GM20431 (cell line): Measurements from ENCODE around the gene ABCA7.

ENCODE experiments used
- in situ Hi-C: fragments of 300-500 bp; cut with MseI, MboI; formaldehyde crosslinking; loops from one replicate; pipeline ENCODE4 v1.15.0; 2020; ENCODE audit warnings: low sequenced_read_pairs; ENCODE audit not compliant: unreplicated experiment

ABCA7 gene

DNA sequence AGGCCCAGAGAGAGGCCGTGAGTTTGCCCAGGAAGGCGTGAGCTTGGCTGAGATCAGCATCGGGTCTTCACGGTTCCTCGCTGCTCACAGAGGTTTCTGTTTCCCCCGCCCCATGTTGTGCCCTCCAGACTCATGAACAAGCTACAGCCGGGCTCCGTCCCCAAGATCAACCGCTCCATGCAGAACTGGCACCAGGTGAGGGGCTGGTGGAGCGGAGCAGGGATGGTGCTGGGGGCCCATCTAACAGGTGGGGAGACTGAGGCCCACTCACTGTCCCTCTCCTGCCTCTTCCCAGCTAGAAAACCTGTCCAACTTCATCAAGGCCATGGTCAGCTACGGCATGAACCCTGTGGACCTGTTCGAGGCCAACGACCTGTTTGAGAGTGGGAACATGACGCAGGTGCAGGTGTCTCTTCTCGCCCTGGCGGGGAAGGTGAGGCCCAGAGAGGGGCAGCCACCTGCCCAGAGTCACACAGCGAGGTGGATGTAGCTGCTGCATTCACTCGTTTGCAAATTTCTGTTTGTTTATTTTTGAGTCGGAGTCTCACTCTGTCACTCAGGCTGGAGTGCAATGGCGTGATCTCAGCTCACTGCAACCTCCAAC is 7.5 kb upstream of the ABCA7 start:
- in situ Hi-C loops, result no loop called here

DNA sequence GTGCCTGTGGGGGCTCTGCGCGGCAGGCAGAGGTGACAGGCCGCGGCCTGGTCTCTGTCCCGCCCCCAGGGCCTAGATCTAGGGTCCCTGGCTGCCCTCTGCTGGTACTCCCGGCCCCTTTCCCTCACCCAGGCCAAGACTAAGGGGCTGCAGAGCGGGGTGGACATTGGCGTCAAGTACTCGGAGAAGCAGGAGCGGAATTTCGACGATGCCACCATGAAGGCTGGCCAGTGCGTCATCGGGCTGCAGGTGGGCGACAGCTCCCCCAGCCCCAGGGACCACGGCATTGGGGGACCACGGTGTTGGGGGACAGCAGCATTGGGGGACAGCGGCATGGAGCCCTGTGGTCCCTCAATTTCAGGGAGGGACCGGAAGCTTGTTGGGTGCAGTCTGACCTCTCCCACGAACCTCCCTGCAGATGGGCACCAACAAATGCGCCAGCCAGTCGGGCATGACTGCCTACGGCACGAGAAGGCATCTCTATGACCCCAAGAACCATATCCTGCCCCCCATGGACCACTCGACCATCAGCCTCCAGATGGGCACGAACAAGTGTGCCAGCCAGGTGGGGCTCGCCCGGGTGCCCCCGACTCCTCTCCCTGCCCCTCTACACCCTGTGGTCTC is 3.8 kb upstream of the ABCA7 start:
- in situ Hi-C loops, result no loop called here

DNA sequence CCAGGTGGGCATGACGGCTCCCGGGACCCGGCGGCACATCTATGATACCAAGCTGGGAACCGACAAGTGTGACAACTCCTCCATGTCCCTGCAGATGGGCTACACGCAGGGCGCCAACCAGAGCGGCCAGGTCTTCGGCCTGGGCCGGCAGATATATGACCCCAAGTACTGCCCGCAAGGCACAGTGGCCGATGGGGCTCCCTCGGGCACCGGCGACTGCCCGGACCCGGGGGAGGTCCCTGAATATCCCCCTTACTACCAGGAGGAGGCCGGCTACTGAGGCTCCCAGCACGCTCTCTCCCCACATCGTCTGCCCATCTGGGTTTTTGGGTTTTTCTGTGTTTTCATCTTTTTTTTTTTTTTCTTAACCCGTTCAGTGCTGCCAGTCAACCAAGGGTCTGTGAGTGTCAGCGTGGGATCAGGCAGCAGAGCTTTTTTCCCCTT is 2.3 kb upstream of the ABCA7 start:
- in situ Hi-C loops, result no loop called here

DNA sequence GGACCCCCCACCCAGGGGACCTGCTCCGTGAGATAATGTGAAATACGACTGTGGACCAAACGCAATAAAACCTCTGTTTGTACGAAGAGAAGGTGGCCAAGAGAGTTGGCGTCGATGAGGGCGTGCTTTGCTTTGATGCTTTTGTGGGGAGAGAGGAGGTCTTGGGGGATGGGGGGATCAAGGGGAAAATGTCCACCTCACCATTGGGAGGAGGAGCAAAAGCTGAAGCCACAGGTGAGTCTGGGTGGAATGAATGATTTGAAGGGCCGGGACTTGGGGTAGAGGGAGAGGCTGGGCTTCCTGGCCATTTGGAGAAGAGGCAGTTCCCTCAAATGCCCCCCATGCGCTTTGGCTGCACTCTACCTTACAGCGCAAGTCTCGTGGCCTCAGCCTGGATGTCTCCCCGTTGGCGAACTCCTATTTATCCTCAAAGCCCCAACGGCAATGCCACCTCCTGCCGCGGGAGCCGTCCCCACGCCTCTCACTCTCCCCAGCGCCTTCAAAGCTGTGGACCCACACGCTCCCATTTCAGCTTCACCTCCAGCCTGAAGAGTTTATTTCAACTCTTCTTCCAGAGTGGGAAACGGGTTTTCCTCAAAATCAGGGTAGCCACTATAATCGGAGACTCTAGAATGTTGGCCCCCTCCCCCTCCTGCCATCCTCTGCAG is 795 bp upstream of the ABCA7 start:
- in situ Hi-C loops, result no loop called here

DNA sequence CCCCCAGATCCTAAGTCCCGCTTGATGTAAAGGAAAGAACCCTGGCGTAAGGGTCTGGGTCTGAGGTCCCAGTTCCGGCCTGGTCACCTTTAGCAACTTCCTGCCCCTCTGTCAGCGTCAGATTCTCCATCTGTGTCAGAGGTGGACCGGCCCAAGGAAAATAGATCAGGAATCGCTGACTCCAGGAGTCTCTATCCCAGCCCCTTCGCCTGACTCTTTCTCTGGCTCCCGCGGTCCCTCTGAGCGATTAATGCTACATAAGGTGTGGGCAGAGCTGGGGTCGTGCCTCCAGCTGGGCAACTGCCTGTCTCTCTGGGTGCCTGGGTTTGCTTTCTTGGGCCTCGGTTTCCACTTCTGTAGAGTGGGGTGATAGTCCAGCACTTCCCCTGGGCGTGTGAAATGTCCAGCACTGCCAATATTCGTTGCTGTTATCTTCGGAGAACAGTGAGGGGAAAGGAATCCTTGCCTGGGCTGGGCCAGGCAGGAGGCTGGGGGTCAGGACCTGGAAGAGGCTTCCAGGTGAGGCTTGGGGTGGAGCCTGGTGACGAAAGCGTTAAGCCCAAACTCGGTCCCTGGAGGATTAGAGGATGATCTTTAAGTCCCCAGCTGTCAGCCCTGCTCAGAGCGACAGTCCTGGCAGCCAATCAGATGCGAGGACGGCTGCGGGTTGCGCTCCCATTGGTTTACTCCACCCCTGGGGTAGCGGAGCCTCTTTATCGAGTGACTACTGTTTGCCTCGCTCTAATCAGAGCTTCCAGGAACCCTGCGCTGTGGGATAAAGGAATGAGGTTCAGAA is 767 bp downstream of the ABCA7 start:
- in situ Hi-C loops, result no loop called here

DNA sequence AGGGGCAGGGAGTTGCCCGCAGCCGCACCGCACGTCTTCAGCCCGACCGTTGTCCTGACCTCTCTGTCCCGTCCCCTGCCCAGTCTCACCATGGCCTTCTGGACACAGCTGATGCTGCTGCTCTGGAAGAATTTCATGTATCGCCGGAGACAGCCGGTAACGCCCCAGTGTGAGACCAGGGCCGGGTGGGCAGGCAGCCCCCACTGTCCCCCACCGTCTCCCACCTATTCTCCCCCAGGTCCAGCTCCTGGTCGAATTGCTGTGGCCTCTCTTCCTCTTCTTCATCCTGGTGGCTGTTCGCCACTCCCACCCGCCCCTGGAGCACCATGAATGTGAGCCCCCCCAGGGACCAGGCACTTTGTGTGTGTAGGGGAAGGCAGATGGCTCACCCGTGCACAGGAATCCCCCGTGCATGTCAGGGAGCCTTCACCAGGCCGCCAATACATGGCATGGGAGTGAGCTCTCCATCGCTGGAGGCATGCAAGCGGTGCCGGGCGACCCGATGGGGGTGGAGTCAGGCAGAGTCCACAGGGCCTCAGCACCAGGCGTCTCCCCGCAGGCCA is 1.4 kb downstream of the ABCA7 start:
- in situ Hi-C loops, result no loop called here

DNA sequence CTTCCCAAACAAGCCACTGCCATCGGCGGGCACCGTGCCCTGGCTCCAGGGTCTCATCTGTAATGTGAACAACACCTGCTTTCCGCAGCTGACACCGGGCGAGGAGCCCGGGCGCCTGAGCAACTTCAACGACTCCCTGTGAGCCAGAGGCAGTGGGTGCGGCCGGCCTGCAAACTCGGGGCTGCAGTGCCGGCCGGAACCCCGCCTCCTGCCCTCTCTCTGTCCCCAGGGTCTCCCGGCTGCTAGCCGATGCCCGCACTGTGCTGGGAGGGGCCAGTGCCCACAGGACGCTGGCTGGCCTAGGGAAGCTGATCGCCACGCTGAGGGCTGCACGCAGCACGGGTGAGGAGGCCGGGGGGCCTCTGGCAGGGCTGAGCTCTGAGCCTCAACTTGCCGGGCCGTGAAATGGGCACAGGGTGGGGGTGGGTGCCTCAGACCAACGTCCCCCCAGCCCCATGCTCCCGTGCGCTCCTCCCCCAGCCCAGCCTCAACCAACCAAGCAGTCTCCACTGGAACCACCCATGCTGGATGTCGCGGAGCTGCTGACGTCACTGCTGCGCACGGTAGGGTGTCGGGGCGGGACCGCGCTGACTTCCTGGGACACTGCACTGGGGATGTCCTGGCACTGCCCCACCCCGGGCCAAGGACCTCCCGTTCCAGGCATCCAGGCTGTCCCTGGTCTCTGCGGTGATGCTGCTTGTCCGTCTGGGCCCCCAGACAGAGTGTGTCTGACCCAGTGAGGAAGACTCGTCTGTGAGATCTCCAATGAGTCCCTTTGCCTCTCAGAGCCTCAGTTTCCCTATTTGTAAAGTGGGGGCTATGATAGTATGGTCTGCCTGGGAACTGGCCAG is 2.2 kb downstream of the ABCA7 start:
- in situ Hi-C loops, result no loop called here

DNA sequence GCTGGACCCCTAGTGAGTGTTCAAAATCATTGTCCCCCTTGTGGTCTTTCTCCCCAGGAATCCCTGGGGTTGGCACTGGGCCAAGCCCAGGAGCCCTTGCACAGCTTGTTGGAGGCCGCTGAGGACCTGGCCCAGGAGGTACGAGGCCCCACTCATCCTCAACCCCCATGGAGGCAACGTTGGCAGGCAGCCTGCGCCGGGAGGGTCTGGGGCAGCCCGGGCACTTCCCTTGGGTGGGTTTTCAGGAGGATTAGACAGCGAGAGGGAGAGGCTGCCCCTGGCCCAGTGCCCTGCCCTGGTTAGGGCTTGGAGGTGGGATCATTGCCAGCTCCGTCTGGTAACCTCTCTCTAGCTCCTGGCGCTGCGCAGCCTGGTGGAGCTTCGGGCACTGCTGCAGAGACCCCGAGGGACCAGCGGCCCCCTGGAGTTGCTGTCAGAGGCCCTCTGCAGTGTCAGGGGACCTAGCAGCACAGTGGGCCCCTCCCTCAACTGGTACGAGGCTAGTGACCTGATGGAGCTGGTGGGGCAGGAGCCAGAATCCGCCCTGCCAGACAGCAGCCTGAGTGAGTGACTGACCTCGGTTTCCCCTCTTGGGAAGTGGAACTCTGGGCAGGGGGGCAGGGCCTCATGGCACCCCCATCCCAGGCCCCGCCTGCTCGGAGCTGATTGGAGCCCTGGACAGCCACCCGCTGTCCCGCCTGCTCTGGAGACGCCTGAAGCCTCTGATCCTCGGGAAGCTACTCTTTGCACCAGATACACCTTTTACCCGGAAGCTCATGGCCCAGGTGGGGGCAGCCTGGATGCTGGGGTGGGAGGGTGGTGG is 3.0 kb downstream of the ABCA7 start:
- in situ Hi-C loops, result no loop called here

DNA sequence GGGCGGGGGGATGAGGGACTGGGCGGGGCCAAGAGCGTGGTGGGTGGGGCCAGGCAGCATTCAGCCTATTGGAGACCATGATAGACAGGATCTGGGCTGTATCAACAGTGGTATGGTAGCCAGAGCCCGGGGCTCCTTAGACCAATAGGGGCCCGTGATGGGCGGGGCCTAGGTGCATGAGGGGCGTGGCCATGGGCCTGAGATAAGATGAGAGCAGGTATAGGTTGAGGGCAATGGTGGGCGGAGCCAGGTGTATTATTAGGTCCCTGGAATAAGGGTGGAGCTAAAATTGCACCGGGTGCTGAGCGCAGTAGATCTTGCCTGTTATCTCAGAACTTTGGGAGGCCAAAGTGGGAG is 5.3 kb downstream of the ABCA7 start:
- in situ Hi-C loops, result no loop called here

DNA sequence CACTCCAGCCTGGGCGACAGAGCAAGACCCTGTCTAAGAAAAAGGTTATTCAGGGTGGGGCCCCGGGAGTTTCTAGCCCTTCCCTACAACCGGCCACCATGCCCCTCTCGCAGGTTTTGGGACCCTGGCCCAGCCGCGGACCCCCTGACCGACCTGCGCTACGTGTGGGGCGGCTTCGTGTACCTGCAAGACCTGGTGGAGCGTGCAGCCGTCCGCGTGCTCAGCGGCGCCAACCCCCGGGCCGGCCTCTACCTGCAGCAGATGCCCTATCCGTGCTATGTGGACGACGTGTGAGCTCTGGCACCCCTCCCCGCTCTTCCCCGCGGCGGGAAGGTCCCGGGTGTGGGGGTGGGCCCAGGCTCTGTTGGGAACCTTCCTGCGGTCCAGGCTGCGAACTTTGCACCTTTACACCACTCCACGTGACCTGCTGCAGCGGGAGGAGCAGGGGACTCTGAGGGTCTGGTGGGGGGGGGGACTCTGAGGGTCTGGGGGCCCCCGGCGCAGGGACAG is 6.3 kb downstream of the ABCA7 start:
- in situ Hi-C loops, result no loop called here

DNA sequence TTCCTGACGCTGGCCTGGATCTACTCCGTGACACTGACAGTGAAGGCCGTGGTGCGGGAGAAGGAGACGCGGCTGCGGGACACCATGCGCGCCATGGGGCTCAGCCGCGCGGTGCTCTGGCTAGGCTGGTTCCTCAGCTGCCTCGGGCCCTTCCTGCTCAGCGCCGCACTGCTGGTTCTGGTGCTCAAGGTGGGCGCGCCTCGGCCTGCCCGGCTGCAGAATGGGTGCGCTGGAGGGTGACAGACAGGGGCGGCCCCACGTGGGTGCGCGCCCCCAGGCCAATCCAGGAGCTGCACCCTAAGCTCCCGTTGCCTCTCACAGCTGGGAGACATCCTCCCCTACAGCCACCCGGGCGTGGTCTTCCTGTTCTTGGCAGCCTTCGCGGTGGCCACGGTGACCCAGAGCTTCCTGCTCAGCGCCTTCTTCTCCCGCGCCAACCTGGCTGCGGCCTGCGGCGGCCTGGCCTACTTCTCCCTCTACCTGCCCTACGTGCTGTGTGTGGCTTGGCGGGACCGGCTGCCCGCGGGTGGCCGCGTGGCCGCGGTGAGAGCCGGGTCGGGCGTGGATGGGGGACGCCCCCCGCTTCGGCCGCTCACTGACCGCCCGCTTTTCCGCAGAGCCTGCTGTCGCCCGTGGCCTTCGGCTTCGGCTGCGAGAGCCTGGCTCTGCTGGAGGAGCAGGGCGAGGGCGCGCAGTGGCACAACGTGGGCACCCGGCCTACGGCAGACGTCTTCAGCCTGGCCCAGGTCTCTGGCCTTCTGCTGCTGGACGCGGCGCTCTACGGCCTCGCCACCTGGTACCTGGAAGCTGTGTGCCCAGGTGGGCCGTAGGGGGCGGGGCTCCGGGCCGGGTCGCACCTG is 7.2 kb downstream of the ABCA7 start:
- in situ Hi-C loops, result no loop called here

DNA sequence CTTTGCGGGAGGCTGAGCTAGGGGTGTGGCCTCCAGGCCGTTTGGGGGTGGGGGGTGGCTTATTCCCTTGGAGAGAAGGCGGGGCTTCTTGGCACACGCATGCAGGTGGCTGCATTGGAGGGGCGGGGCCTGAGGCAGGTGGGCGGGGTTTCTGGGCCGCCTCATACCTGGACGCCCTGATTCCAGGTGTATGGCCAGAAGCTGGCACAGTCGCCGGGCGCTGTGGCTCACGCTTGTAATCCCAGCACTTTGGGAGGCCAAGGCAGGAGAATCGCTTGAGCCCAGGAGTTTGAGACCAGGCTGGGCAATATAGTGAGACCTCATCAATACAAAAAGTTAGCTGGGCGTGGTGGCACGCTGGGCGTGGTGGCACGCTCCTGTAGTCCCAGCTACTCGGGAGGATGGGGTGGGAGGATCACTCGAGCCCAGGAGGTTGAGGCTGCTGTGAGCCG is 7.8 kb downstream of the ABCA7 start:
- in situ Hi-C loops, result no loop called here

DNA sequence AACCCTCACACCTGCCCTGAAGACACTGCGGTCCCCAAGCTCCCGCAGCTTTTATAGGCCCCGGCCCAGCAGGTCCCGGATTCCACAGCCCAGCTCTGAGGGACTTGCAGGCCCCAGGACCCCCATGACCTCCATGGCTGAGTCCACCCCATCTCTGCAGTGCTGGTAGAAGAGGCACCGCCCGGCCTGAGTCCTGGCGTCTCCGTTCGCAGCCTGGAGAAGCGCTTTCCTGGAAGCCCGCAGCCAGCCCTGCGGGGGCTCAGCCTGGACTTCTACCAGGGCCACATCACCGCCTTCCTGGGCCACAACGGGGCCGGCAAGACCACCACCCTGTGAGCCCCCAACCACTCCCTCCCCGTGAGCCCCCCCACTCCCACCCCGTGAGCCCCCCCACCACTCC is 9.2 kb downstream of the ABCA7 start:
- in situ Hi-C loops, result no loop called here

DNA sequence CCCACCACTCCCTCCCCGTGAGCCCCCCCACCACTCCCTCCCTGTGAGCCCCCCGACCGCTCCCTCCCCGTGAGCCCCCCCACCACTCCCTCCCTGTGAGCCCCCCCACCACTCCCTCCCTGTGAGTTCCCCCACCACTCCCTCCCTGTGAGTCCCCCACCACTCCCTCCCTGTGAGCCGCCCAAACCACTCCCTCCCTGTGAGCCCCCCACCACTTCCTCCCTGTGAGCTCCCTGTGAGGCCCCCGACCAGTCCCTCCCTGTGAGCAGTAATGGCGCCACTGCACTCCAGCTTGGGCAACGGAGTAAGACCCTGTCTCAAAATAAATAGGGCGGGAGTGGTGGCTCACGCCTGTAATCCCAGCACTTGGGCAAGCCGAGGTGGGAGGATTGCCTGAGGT is 9.9 kb downstream of the ABCA7 start:
- in situ Hi-C loops, result no loop called here

DNA sequence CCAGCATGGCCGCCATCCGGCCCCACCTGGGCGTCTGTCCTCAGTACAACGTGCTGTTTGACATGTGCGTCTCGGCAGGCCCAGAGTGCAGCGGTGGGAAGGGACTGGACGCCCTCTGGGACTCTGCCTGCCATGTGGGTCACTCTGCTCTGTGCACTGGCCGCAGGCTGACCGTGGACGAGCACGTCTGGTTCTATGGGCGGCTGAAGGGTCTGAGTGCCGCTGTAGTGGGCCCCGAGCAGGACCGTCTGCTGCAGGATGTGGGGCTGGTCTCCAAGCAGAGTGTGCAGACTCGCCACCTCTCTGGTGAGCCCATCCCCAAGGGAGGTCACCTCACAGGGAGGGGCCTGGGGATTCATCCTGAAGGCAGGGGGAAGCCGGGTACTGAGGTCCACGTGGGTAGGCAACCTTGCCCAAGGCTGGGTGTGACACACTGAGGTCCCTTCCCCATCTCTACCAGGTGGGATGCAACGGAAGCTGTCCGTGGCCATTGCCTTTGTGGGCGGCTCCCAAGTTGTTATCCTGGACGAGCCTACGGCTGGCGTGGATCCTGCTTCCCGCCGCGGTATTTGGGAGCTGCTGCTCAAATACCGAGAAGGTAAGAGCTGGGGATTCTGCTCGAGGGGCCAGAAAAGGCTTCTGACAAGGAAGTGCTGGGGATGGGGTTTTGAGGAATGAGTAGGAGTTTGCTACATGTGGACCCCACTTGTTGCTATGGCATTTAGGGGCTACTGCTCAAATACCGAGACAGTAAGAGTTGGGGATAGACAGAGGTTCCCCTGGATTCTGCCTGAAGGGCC is 11.3 kb downstream of the ABCA7 start:
- in situ Hi-C loops, result no loop called here

DNA sequence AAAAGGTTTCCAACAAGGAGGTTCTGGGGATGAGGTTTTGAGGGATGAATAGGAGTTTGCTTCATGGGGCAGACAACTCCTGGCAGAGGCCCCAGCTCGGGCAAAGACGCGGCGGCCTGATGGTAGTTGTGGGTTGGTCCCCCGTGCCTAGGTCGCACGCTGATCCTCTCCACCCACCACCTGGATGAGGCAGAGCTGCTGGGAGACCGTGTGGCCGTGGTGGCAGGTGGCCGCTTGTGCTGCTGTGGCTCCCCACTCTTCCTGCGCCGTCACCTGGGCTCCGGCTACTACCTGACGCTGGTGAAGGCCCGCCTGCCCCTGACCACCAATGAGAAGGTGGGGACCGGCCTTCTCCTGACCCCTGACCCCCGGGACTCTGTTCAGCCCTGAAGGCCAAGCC is 11.9 kb downstream of the ABCA7 start:
- in situ Hi-C loops, result no loop called here

DNA sequence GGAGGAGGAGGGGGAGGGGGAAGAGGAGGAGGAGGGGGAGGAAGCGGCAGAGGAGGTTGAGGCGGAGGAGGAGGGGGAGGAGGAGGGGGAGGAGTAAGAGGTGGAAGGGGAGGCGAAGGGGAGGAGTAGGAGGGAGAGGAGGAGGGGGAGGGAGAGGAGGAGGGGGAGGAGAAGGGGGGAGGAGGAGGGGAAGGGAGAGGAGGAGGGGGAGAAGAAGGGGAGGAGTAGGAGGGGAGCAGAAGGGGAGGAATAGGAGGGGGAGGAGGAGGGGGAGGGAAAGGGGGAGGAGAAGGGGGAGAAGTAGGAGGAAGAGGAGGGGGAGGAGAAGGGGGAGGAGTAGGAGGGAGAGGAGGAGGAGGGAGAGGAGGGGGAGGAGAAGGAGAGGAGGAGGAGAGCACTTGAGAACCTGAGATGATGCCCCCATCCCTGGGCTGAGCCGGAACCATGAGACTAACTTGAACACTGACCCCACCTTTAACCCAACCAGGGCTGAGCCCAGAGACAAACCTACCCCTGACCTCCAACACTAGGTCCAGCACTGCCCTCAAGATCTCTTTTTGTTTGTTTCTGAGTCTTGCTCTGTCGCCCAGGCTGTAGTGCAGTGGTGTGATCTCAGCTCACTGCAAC is 12.6 kb downstream of the ABCA7 start:
- in situ Hi-C loops, result no loop called here
